Measurements from ENCODE around the gene DLST. TPM values are rescaled to one million over a fixed set of nuclear protein-coding genes. Genes with fewer than 3 reads are reported as not detected.

The DLST gene
- total RNA-seq, 1 donor: 62.6 TPM

- DNase-seq (ENCODE audit: low read depth): no peak
- H3K4me3 ChIP-seq (ENCODE audit: low read depth, low read length): no peak overlapping the region
- no peak for TF ChIP-seq CTCF (IDR thresholded peaks at IDR 0.05; ENCODE audit: insufficient read depth, low read depth, low read length)
Observed at GRCh38 chr14:74892745-74893144, 11.0 kb downstream of the DLST start.

- no peak overlapping the region for H3K4me3 ChIP-seq (ENCODE audit: low read depth, low read length)
- TF ChIP-seq CTCF (IDR thresholded peaks at IDR 0.05; ENCODE audit: insufficient read depth, low read depth, low read length): no peak
- no peak for DNase-seq (ENCODE audit: low read depth)
Observed at GRCh38 chr14:74893614-74894091, 11.9 kb downstream of the DLST start.

GRCh38 chr14:74896400-74896799, 14.7 kb downstream of the DLST start:
- no peak for DNase-seq (ENCODE audit: low read depth)

GRCh38 chr14:74897642-74898041, 15.9 kb downstream of the DLST start:
- no peak for TF ChIP-seq CTCF (IDR thresholded peaks at IDR 0.05; ENCODE audit: insufficient read depth, low read depth, low read length)
- no peak overlapping the region for H3K4me3 ChIP-seq (ENCODE audit: low read depth, low read length)
- no peak for DNase-seq (ENCODE audit: low read depth)

More at GRCh38 chr14:74896400-74896799, 14.7 kb downstream of the DLST start:
- no peak for TF ChIP-seq CTCF (IDR thresholded peaks at IDR 0.05; ENCODE audit: insufficient read depth, low read depth, low read length)
- no peak overlapping the region for H3K4me3 ChIP-seq (ENCODE audit: low read depth, low read length)

GRCh38 chr14:74898083-74898482, 16.4 kb downstream of the DLST start:
- no peak overlapping the region for H3K4me3 ChIP-seq (ENCODE audit: low read depth, low read length)
- TF ChIP-seq CTCF (IDR thresholded peaks at IDR 0.05; ENCODE audit: insufficient read depth, low read depth, low read length): no peak
- DNase-seq (ENCODE audit: low read depth): no peak

- no peak overlapping the region for H3K4me3 ChIP-seq (ENCODE audit: low read depth, low read length)
- DNase-seq (ENCODE audit: low read depth): no peak
- no peak for TF ChIP-seq CTCF (IDR thresholded peaks at IDR 0.05; ENCODE audit: insufficient read depth, low read depth, low read length)
Observed at GRCh38 chr14:74898694-74899093, 17.0 kb downstream of the DLST start.
